T-helper 2 cell treated with Interferon-gamma antibody and Interleukin-4, amounts not matched to agents 5 μg/mL and 100 μg/mL, for 36 hours (primary cell): ENCODE data around the gene CMC2.

Experiments used
- DNase-seq: peaks from one replicate; pipeline ENCODE4 v3.0.0; 2021; ENCODE audit warnings: low spot score
- H3K27ac Mint-ChIP-seq: one replicate; pipeline ENCODE4 v1.8.0; 2021; ENCODE audit warnings: mild to moderate bottlenecking, mixed read lengths
- H3K27me3 Mint-ChIP-seq: one replicate; pipeline ENCODE4 v1.8.0; 2021; ENCODE audit warnings: low read depth, mixed read lengths
- H3K36me3 Mint-ChIP-seq: one replicate; pipeline ENCODE4 v1.8.0; 2021; ENCODE audit warnings: low read depth, mixed read lengths
- H3K4me1 Mint-ChIP-seq: one replicate; pipeline ENCODE4 v1.8.0; 2021; ENCODE audit warnings: low read depth, mixed read lengths
- H3K4me3 Mint-ChIP-seq: one replicate; pipeline ENCODE4 v1.8.0; 2022; ENCODE audit warnings: mild to moderate bottlenecking, moderate library complexity, mixed read lengths
- H3K9me3 Mint-ChIP-seq: one replicate; pipeline ENCODE4 v1.8.0; 2021; ENCODE audit warnings: mixed read lengths

The CMC2 gene

GRCh38 chr16:80993834-80994233 is 12.9 kb downstream of the CMC2 start:
- peaks cover 52% of the 10 kb centered on the region for H3K4me1 Mint-ChIP-seq
- H3K4me3 Mint-ChIP-seq, result peak overlapping the region; percentile 6
- peak overlapping the region; percentile 6 for H3K27ac Mint-ChIP-seq
- no peak for DNase-seq
- no peaks in the 10 kb centered on the region for H3K27me3 Mint-ChIP-seq
- peaks cover 44% of the 10 kb centered on the region for H3K36me3 Mint-ChIP-seq
- no peaks in the 10 kb centered on the region for H3K9me3 Mint-ChIP-seq

DNA sequence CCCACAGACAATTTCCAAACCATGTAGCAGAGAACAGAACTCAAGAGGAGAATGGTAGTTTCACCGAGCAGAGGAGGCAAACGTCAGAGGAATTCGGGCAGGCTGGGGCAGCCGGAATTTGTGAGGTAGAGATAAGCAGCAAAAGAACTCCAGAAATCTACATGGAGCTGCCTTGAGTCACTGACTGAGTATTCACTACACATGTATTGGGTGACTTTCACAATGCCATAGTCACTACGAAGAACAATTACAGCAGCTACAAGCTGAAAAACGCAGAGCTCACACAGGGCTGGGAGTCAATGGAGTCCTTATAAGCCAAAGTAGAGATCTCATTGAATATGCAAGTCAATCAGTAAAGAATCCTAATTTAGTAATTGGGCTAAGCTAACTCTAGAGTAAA is 13.4 kb downstream of the CMC2 start:
- no peaks in the 10 kb centered on the region for H3K9me3 Mint-ChIP-seq
- no peak overlapping the region for H3K4me3 Mint-ChIP-seq
- H3K4me1 Mint-ChIP-seq, result peaks cover 47% of the 10 kb centered on the region
- H3K27ac Mint-ChIP-seq, result peak overlapping the region; percentile 24
- H3K36me3 Mint-ChIP-seq, result peaks cover 44% of the 10 kb centered on the region
- no peaks in the 10 kb centered on the region for H3K27me3 Mint-ChIP-seq
- DNase-seq, result no peak

GRCh38 chr16:80992676-80993293 is 13.9 kb downstream of the CMC2 start:
- Mint-ChIP-seq H3K4me1 (peaks cover 45% of the 10 kb centered on the region), H3K9me3 (no peaks in the 10 kb centered on the region)

DNA sequence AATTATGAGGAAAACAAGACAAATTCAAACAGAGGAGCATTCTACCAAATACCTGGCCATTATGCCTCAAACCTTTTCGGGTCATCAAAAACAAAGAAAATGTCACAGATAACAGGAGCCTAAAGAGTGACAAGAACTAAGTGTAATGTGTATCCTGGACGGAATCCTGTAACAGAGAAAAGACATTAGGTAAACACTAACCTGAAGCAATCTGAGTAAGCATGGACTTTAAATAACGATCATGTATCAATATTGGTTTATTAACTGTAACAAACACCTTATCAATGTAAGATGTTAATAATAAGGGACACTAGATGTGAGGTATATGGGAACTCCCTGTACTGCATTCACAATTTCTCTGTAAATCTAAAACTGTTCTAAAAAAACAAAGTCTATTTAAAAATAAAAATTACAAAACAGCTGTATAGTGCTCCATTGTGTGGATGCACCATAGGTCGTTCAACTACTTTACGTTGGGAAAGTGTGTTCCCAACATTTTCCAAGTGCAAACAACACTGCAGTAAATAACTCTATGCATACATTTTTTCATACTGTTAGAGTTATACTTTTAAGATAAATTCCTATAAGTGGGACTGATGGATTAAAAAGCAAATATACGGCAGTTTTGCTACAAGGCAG is 14.8 kb downstream of the CMC2 start:
- H3K36me3 Mint-ChIP-seq, result peaks cover 52% of the 10 kb centered on the region
- no peak overlapping the region for H3K4me3 Mint-ChIP-seq
- H3K27me3 Mint-ChIP-seq, result no peaks in the 10 kb centered on the region
- peaks cover 48% of the 10 kb centered on the region for H3K4me1 Mint-ChIP-seq
- no peak for DNase-seq
- H3K9me3 Mint-ChIP-seq, result no peaks in the 10 kb centered on the region
- no peak overlapping the region for H3K27ac Mint-ChIP-seq

More at GRCh38 chr16:80992676-80993293, 13.9 kb downstream of the CMC2 start:
- peaks cover 46% of the 10 kb centered on the region for H3K36me3 Mint-ChIP-seq
- no peak for DNase-seq
- no peak overlapping the region for H3K4me3 Mint-ChIP-seq
- peak overlapping the region; percentile 24 for H3K27ac Mint-ChIP-seq
- no peaks in the 10 kb centered on the region for H3K27me3 Mint-ChIP-seq

- H3K4me3 Mint-ChIP-seq, result no peak overlapping the region
- no peaks in the 10 kb centered on the region for H3K27me3 Mint-ChIP-seq
- no peak overlapping the region for H3K27ac Mint-ChIP-seq
- DNase-seq, result no peak
- peaks cover 56% of the 10 kb centered on the region for H3K36me3 Mint-ChIP-seq
- H3K4me1 Mint-ChIP-seq, result peaks cover 49% of the 10 kb centered on the region
- H3K9me3 Mint-ChIP-seq, result no peaks in the 10 kb centered on the region
Measured at GRCh38 chr16:80990978-80991377, 15.7 kb downstream of the CMC2 start.

DNA sequence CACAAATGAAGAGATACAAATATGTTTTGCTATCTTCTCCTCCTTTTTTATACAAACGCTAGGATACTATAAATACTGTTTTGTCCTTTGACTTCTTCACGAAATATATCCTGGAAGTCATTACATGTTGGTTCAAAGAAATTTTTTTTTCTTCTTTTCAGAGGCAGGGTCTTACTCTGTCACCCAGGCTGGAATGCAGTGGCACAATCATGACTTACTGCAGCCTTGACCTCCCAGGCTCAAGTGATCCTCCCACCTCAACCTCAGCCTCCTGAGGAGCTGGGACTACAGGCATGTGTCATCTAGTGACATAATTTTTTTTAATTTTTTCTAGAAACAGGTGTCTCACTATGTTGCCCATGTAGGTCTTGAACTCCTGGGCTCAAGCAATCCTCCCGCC is 16.1 kb downstream of the CMC2 start:
- Mint-ChIP-seq H3K9me3 (no peaks in the 10 kb centered on the region), H3K27ac (no peak overlapping the region), H3K36me3 (peaks cover 57% of the 10 kb centered on the region), H3K27me3 (no peaks in the 10 kb centered on the region), H3K4me1 (peaks cover 47% of the 10 kb centered on the region), H3K4me3 (no peak overlapping the region)
- DNase-seq, result no peak

- no peak overlapping the region for H3K27ac Mint-ChIP-seq
- H3K36me3 Mint-ChIP-seq, result peaks cover 55% of the 10 kb centered on the region
- no peak overlapping the region for H3K4me3 Mint-ChIP-seq
- H3K9me3 Mint-ChIP-seq, result no peaks in the 10 kb centered on the region
- no peaks in the 10 kb centered on the region for H3K27me3 Mint-ChIP-seq
- no peak for DNase-seq
- peaks cover 47% of the 10 kb centered on the region for H3K4me1 Mint-ChIP-seq
Measured at GRCh38 chr16:80989801-80990200, 16.9 kb downstream of the CMC2 start.

- Mint-ChIP-seq H3K9me3 (no peaks in the 10 kb centered on the region), H3K4me3 (no peak overlapping the region), H3K36me3 (peaks cover 48% of the 10 kb centered on the region), H3K27ac (no peak overlapping the region), H3K27me3 (no peaks in the 10 kb centered on the region), H3K4me1 (peaks cover 37% of the 10 kb centered on the region)
- DNase-seq, result no peak
Measured at GRCh38 chr16:80988756-80989155, 17.9 kb downstream of the CMC2 start.

DNA sequence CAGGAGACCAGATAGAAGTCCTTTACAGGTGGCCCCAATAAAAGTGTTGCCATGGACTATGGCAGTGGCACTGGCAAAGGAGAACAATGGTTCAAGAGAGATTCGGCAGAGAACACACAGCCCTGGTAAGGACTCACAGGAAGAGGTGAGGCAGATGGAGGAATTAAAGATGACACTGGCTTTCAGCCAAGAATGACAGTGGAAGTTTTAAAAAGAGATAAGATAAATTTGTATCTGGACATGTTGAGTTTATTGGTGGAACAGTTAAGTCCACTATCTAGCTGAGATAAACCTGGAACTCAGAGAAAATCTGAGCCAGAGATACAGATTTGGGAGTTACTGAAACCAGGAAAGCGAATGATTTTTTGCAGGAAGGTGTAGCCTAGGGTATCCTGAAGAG is 20.1 kb downstream of the CMC2 start:
- Mint-ChIP-seq H3K27ac (no peak overlapping the region), H3K27me3 (no peaks in the 10 kb centered on the region), H3K36me3 (peaks cover 40% of the 10 kb centered on the region), H3K4me3 (no peak overlapping the region), H3K9me3 (no peaks in the 10 kb centered on the region), H3K4me1 (peaks cover 28% of the 10 kb centered on the region)
- DNase-seq, result no peak

- Mint-ChIP-seq H3K27me3 (no peaks in the 10 kb centered on the region), H3K36me3 (peaks cover 41% of the 10 kb centered on the region), H3K4me1 (peaks cover 24% of the 10 kb centered on the region), H3K27ac (no peak overlapping the region), H3K4me3 (no peak overlapping the region), H3K9me3 (no peaks in the 10 kb centered on the region)
- no peak for DNase-seq
Measured at GRCh38 chr16:80985611-80986010, 21.1 kb downstream of the CMC2 start.

GRCh38 chr16:80984124-80984892 is 22.4 kb downstream of the CMC2 start:
- Mint-ChIP-seq H3K27ac (no peak overlapping the region), H3K4me3 (no peak overlapping the region), H3K9me3 (no peaks in the 10 kb centered on the region), H3K27me3 (no peaks in the 10 kb centered on the region), H3K4me1 (peaks cover 20% of the 10 kb centered on the region), H3K36me3 (peaks cover 32% of the 10 kb centered on the region)
- DNase-seq, result no peak

DNA sequence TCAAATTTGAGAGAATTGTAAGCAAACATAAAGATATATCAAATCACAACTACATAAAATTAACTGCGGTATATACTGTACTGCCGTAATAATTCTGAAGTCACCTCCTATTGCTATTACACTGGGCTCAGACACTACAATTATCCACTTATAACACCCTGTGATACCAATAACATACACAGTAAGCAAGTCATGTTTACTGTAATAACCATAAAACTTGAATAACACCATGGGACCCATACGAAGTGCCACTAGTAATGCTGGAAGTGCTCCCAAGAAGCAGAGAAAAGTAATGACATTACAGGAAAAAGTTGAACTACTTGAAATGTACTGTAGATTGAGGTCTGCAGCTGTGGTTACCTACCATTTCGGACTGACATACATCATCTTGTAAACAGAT is 24.0 kb downstream of the CMC2 start:
- peaks cover 18% of the 10 kb centered on the region for H3K4me1 Mint-ChIP-seq
- no peaks in the 10 kb centered on the region for H3K9me3 Mint-ChIP-seq
- H3K4me3 Mint-ChIP-seq, result no peak overlapping the region
- peaks cover 32% of the 10 kb centered on the region for H3K36me3 Mint-ChIP-seq
- H3K27ac Mint-ChIP-seq, result no peak overlapping the region
- no peak for DNase-seq
- H3K27me3 Mint-ChIP-seq, result no peaks in the 10 kb centered on the region

- H3K4me3 Mint-ChIP-seq, result no peak overlapping the region
- H3K27ac Mint-ChIP-seq, result no peak overlapping the region
- H3K36me3 Mint-ChIP-seq, result peaks cover 29% of the 10 kb centered on the region
Measured at GRCh38 chr16:80981103-80981502, 25.6 kb downstream of the CMC2 start.

GRCh38 chr16:80976946-80977345 is 29.7 kb downstream of the CMC2 start:
- Mint-ChIP-seq H3K27ac (no peak overlapping the region), H3K4me1 (peaks cover 7% of the 10 kb centered on the region), H3K36me3 (peaks cover 41% of the 10 kb centered on the region), H3K27me3 (no peaks in the 10 kb centered on the region), H3K4me3 (no peak overlapping the region), H3K9me3 (no peaks in the 10 kb centered on the region)
- no peak for DNase-seq

More at GRCh38 chr16:80981103-80981502, 25.6 kb downstream of the CMC2 start:
- no peak for DNase-seq
- Mint-ChIP-seq H3K4me1 (peaks cover 10% of the 10 kb centered on the region), H3K27me3 (no peaks in the 10 kb centered on the region), H3K9me3 (no peaks in the 10 kb centered on the region)
